Body of pancreas (tissue), 4 donors: ENCODE data around the gene HYAL1. TPM values are rescaled to one million over a fixed set of nuclear protein-coding genes. Genes with fewer than 3 reads are reported as not detected.
"Not testable (repeated sequence)": the region's sequence is repeated elsewhere in the genome, so short reads cannot be mapped to it uniquely, and the experiment has no call there.

Source experiments
- ATAC-seq: fragments of 150-250 bp; one replicate; pipeline ENCODE4 v1.9.1; 2016
- DNase-seq, 4 donors: peaks; one replicate each; pipeline ENCODE4 v3.0.0-alpha.2; 2019
- H3K27ac ChIP-seq, 4 donors: fragments of 200-600 bp; sonication (generic); 1 replicate in 3 of 4; 2 replicates in 1 of 4; pipeline versions ENCODE4 v1.5.1 to v1.6.1; 2016 to 2019; ENCODE audit warnings: mild to moderate bottlenecking in 1 of 4, mixed read lengths in 1 of 4, moderate library complexity in 1 of 4
- H3K27me3 ChIP-seq, 2 donors: fragments of 200-600 bp; sonication (generic); one replicate each; pipeline ENCODE4 v1.6.0; 2016; ENCODE audit warnings: mild to moderate bottlenecking in 1 of 2
- H3K36me3 ChIP-seq, 2 donors: fragments of 200-600 bp; sonication (generic); replicated peaks in 1 of 2; 2 replicates each; pipeline ENCODE4 v1.5.1; 2016; ENCODE audit warnings: low read depth in 2 of 2; ENCODE audit not compliant: insufficient read depth in 1 of 2
- H3K4me1 ChIP-seq: fragments of 200-600 bp; sonication (generic); one replicate; pipeline ENCODE4 v1.6.0; 2016
- H3K4me3 ChIP-seq, 2 donors: fragments of 200-600 bp; sonication (generic); 1 replicate in 1 of 2; 2 replicates in 1 of 2; pipeline ENCODE4 v1.5.1; 2016 to 2019
- H3K9me3 ChIP-seq, 3 donors: fragments of 200-600 bp; sonication (generic); 1 replicate in 2 of 3; 2 replicates in 1 of 3; pipeline ENCODE4 v1.5.1; 2016
- POLR2A ChIP-seq, 3 donors: fragments of 450-650 bp; IDR thresholded peaks; one replicate each; pipeline ENCODE4 v1.6.1; 2016; ENCODE audit warnings: antibody characterized with exemption in 3 of 3, mild to moderate bottlenecking in 2 of 3
- WGBS, 2 donors: methylation state at CpG; one replicate each; pipeline ENCODE4 v1.1.5; 2017; 5-methylcytosine and 5-hydroxymethylcytosine counted together
- intact Hi-C: fragments of 100-400 bp; cut with DNase I; formaldehyde crosslinking; loops from one replicate; pipeline ENCODE4 v1.15.1; 2023
- total RNA-seq, 2 donors: library from RNA; depleted of rRNA; stranded (reverse); fragments of >200 nt; gene quantifications; one replicate each; pipeline ENCODE4 v1.1.0, GENCODE V29; 2016
- TF ChIP-seq, protein P1 (sequence below), 7 experiments: fragments of 450-650 bp in 4 of 7; fragments of 200-600 bp in 3 of 7; sonication (generic) in 3 of 7; IDR thresholded peaks; one replicate each; pipeline ENCODE4 v1.5.1; 2016 to 2019; ENCODE audit warnings: antibody characterized with exemption in 7 of 7

HYAL1 gene
- total RNA-seq, 2 donors from 2014 or later: 13.0 to 20.4 TPM

DNA sequence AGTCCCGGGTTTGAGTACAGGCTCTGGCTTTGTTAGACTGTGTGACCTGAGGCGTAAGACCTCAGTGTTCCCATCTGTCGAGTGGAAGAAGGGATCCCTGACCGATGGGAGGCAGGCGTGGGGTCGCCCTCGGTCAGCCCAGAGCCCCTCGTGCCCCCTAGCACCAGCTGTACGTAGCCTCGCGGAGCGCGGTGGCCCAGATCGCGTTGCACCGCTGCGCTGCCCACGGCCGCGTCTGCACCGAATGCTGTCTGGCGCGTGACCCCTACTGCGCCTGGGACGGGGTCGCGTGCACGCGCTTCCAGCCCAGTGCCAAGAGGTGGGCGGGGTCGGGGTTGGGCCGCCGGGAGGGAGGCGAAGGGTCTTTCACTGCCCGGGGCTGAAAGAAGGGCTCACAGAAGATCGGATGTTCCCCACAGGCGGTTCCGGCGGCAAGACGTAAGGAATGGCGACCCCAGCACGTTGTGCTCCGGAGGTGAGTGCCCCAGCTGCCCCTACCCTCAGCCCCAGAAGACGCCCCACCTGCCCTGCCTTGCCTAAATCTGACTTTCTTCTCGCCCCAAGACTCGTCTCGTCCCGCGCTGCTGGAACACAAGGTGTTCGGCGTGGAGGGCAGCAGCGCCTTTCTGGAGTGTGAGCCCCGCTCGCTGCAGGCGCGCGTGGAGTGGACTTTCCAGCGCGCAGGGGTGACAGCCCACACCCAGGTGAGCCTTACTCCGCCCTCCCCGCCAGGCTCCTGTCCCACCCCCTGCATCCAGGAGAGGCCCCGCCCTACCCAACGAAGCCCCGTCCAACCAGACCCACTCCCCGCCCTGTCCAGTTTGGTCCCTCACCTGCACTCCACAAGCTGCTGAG, 28.0 kb downstream of the HYAL1 start:
- intact Hi-C loops: loop anchor here (10.0 kb wide), 1 partner anchor 81 kb away; the partner anchor contains the start of gene GNAT1
- no peak for TF ChIP-seq POLR2A (IDR thresholded peaks at IDR 0.05)
- TF ChIP-seq, protein P1, sequence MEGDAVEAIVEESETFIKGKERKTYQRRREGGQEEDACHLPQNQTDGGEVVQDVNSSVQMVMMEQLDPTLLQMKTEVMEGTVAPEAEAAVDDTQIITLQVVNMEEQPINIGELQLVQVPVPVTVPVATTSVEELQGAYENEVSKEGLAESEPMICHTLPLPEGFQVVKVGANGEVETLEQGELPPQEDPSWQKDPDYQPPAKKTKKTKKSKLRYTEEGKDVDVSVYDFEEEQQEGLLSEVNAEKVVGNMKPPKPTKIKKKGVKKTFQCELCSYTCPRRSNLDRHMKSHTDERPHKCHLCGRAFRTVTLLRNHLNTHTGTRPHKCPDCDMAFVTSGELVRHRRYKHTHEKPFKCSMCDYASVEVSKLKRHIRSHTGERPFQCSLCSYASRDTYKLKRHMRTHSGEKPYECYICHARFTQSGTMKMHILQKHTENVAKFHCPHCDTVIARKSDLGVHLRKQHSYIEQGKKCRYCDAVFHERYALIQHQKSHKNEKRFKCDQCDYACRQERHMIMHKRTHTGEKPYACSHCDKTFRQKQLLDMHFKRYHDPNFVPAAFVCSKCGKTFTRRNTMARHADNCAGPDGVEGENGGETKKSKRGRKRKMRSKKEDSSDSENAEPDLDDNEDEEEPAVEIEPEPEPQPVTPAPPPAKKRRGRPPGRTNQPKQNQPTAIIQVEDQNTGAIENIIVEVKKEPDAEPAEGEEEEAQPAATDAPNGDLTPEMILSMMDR (IDR thresholded peaks at IDR 0.05): no peak
- H3K27ac ChIP-seq: no peak overlapping the region
- H3K4me3 ChIP-seq: no peak overlapping the region
- H3K9me3 ChIP-seq: no peaks in the 10 kb centered on the region
- WGBS, 2 donors: 74 to 85% methylated on average over 27 to 59 of the region's 65 CpGs
- no peaks in the 10 kb centered on the region for H3K27me3 ChIP-seq
- H3K36me3 ChIP-seq: no peaks in the 10 kb centered on the region
- ATAC-seq (no peak), DNase-seq (no peak)
- H3K4me1 ChIP-seq: peaks cover 41% of the 10 kb centered on the region

GRCh38 chr3:50274371-50275104, 28.8 kb downstream of the HYAL1 start:
- Histone ChIP-seq H3K4me3 (no peak overlapping the region), H3K4me1 (peaks cover 49% of the 10 kb centered on the region), H3K36me3 (no peaks in the 10 kb centered on the region), H3K9me3 (no peaks in the 10 kb centered on the region), H3K27ac (peak overlapping the region in 1 of 4 donors; percentile 10), H3K27me3 (no peaks in the 10 kb centered on the region)
- TF ChIP-seq, protein P1 (IDR thresholded peaks at IDR 0.05): peak; percentile 43 to 75 (median 61)
- TF ChIP-seq POLR2A (IDR thresholded peaks at IDR 0.05): no peak
- 50 to 51% methylated on average over 20 to 26 of the region's 26 CpGs for WGBS, 2 donors
- intact Hi-C loops: loop anchor here (5.0 to 10.0 kb wide), 2 partner anchors 42 to 80 kb away; partner anchors contain the start of gene GNAT1
- ATAC-seq (no peak), DNase-seq (peak; percentile 68 to 71 (median 70))

DNA sequence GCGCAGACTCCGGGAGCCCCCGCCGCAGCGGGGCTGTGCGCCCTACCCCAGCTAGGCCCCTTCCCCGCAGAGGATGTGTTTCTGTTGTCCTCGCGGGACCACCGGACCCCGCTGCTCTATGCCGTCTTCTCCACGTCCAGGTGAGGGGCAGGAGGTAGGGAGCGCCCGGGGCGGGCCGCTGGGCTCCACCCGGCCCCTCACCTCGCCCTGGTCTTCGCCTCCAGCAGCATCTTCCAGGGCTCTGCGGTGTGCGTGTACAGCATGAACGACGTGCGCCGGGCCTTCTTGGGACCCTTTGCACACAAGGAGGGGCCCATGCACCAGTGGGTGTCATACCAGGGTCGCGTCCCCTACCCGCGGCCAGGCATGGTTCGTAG, 29.7 kb downstream of the HYAL1 start:
- Histone ChIP-seq H3K27me3 (no peaks in the 10 kb centered on the region), H3K9me3 (no peaks in the 10 kb centered on the region), H3K27ac (peak overlapping the region in 1 of 4 donors; percentile 10), H3K36me3 (no peaks in the 10 kb centered on the region), H3K4me3 (no peak overlapping the region), H3K4me1 (peaks cover 56% of the 10 kb centered on the region)
- DNase-seq: no peak
- ATAC-seq: no peak
- WGBS, 2 donors: 71 to 83% methylated on average over 21 to 31 of the region's 31 CpGs
- TF ChIP-seq, protein P1 (IDR thresholded peaks at IDR 0.05): no peak
- no peak for TF ChIP-seq POLR2A (IDR thresholded peaks at IDR 0.05)
- intact Hi-C loops: loop anchor here (5.0 to 10.0 kb wide), 2 partner anchors 41 to 79 kb away; partner anchors contain the start of gene GNAT1

DNA sequence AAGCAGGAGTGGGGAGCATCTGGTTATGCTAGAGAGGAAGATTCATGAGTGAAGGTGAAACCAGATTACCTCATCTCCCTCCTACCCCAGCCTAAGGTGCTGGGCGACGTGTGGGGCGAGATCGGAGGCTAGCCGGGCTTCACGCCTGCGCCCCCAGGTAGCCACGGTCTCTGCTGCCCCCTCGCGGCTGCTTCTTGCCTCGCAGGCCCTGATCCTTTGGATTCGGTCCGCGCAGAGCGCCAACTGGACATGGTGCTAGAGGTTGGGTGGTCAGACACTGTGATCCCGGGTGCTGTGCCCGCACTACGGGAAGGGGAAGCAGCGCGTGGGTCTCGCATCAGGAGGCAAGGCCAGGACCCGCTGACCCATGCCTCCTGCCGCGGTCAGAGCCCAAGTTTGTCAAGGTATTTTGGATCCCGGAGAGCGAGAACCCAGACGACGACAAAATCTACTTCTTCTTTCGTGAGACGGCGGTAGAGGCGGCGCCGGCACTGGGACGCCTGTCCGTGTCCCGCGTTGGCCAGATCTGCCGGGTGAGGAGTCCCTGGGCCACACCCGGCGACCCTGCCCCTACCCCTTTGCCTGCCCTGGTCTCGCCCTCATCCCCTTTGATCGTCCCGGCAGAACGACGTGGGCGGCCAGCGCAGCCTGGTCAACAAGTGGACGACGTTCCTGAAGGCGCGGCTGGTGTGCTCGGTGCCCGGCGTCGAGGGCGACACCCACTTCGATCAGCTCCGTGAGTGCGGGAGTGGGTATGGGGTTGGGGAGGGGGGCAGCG, 30.3 kb downstream of the HYAL1 start:
- DNase-seq: peak; percentile 86 to 91 (median 90)
- no peak overlapping the region for H3K4me3 ChIP-seq
- peak overlapping the region in 3 of 4 donors; percentile 93 to 97 (median 94) for H3K27ac ChIP-seq
- intact Hi-C loops: loop anchor here (5.0 to 10.0 kb wide), 2 partner anchors 41 to 78 kb away; partner anchors contain the start of gene GNAT1
- peaks cover 62% of the 10 kb centered on the region for H3K4me1 ChIP-seq
- no peaks in the 10 kb centered on the region for H3K27me3 ChIP-seq
- 3 to 16% methylated on average over 8 to 61 of the region's 61 CpGs for WGBS, 2 donors
- no peaks in the 10 kb centered on the region for H3K9me3 ChIP-seq
- ATAC-seq: peak; percentile 70
- peak in 2 of 3 donors; percentile 18 to 24 for TF ChIP-seq POLR2A (IDR thresholded peaks at IDR 0.05)
- TF ChIP-seq, protein P1 (IDR thresholded peaks at IDR 0.05): peak; percentile 94 to 99 (median 99)
- H3K36me3 ChIP-seq: no peaks in the 10 kb centered on the region

- not testable (repeated sequence) for H3K36me3 ChIP-seq, H3K9me3 ChIP-seq, ATAC-seq, H3K27me3 ChIP-seq, H3K4me3 ChIP-seq, DNase-seq
- WGBS, 2 donors: 54 to 59% methylated on average over 10 of the region's 10 CpGs
- H3K27ac ChIP-seq: peak overlapping the region in 3 of 4 donors; percentile 93 to 97 (median 94)
- intact Hi-C loops: loop anchor here (5.0 to 10.0 kb wide), 2 partner anchors 40 to 78 kb away; partner anchors contain the start of gene GNAT1
- peaks cover 68% of the 10 kb centered on the region for H3K4me1 ChIP-seq
These were observed 30.9 kb downstream of the HYAL1 start for GRCh38 chr3:50272538-50272910.
